K562 (cell line): ENCODE measurements around the gene TNIK. TPM values are rescaled to one million over a fixed set of nuclear protein-coding genes. Genes with fewer than 3 reads are reported as not detected.

ENCODE experiments used
- ATAC-seq: fragments of 200-7000 bp; cut with Tn5 transposase; 3 replicates; pipeline ENCODE4 v1.9.1; 2020; ENCODE audit warnings: moderate library complexity
- BruUV-seq: library from RNA; stranded (reverse); fragments of 400-500 nt; replicated peaks from 2 replicates; lab custom pipeline; 2021; lab: Mats Ljungman, UMichigan
- CTCF ChIA-PET: fragments of 300-600 bp; formaldehyde crosslinking; extraction: SDS; loops from one replicate; lab custom pipeline; 2021; ENCODE audit warnings: low intra/inter-chr PET ratio; lab: Yijun Ruan, JAX
- POLR2A ChIA-PET: fragments of 300-600, 350-650 bp; sonication (Branson Sonifier 250); formaldehyde crosslinking; extraction: SDS; loops from one replicate; lab custom pipeline; 2021; ENCODE audit warnings: antibody characterized with exemption, inconsistent platforms; lab: Yijun Ruan, JAX
- DNase-seq, 4 experiments: peaks; one replicate each; pipeline versions ENCODE4 v3.0.0 to v3.0.0-alpha.2; 2011 to 2018; ENCODE audit warnings: low spot score in 3 of 4, mixed read lengths in 3 of 4; ENCODE audit errors: extremely low read depth in 1 of 4
- FAIRE-seq: peaks from 2 replicates; lab custom pipeline; 2011; peaks lifted over from hg19 to GRCh38; lab: Jason Lieb, UNC
- H2AFZ ChIP-seq: 2 replicates; pipeline ENCODE4 v1.6.0; 2011; ENCODE audit warnings: low read depth, low read length, control low read depth, inconsistent platforms
- H3K27ac ChIP-seq: fragments of 200-600 bp; 3 replicates; pipeline ENCODE4 v1.8.0; 2011; ENCODE audit warnings: low read depth, mild to moderate bottlenecking, control low read depth, inconsistent platforms, low read length, moderate library complexity, mixed read lengths; ENCODE audit errors: extremely low read depth
- H3K27me3 ChIP-seq, 2 experiments: fragments of 300-600 bp in 1 of 2; 2 replicates in 1 of 2; 3 replicates in 1 of 2; pipeline versions ENCODE4 v1.6.0 to v1.8.0; 2011; ENCODE audit warnings: inconsistent platforms in 2 of 2, low read length in 2 of 2, mild to moderate bottlenecking in 1 of 2, mixed read lengths in 1 of 2, moderate library complexity in 1 of 2; ENCODE audit not compliant: control insufficient read depth in 2 of 2, insufficient read depth in 2 of 2
- H3K36me3 ChIP-seq: fragments of 300-600 bp; 3 replicates; pipeline ENCODE4 v1.8.0; 2011; ENCODE audit warnings: mild to moderate bottlenecking, low read length, inconsistent platforms; ENCODE audit not compliant: control insufficient read depth, insufficient read depth
- H3K4me1 ChIP-seq, 2 experiments: fragments of 200-600 bp in 1 of 2; replicated peaks in 1 of 2; 2 replicates in 1 of 2; 3 replicates in 1 of 2; pipeline versions ENCODE4 v1.5.1 to v1.8.0; 2011; ENCODE audit warnings: inconsistent platforms in 2 of 2, low read length in 2 of 2, mild to moderate bottlenecking in 1 of 2, mixed read lengths in 1 of 2, moderate library complexity in 1 of 2; ENCODE audit not compliant: control insufficient read depth in 2 of 2, insufficient read depth in 2 of 2
- H3K4me2 ChIP-seq: 2 replicates; pipeline ENCODE4 v1.6.1; 2011; ENCODE audit warnings: low read length, control low read depth, inconsistent platforms, mixed read lengths; ENCODE audit not compliant: insufficient read depth
- H3K4me3 ChIP-seq: fragments of 200-600 bp; sonication (generic), shearing (Covaris generic); 2 replicates; pipeline ENCODE4 v1.5.1; 2016; ENCODE audit warnings: control low read depth, inconsistent platforms
- H3K79me2 ChIP-seq: fragments of 200-600 bp; 3 replicates; pipeline ENCODE4 v1.8.0; 2011; ENCODE audit warnings: low read length, inconsistent platforms; ENCODE audit not compliant: control insufficient read depth, insufficient read depth
- H3K9ac ChIP-seq, 2 experiments: 2 replicates each; pipeline versions ENCODE4 v1.6.0 to v1.6.1; 2011; ENCODE audit warnings: low read depth in 2 of 2, low read length in 2 of 2, control low read depth in 1 of 2, inconsistent platforms in 1 of 2, mild to moderate bottlenecking in 1 of 2, mixed read lengths in 1 of 2; ENCODE audit not compliant: insufficient read depth in 1 of 2
- H3K9me1 ChIP-seq: one replicate; pipeline ENCODE4 v1.6.0; 2011; ENCODE audit warnings: inconsistent platforms, mild to moderate bottlenecking, low read length, moderate library complexity; ENCODE audit not compliant: control insufficient read depth, insufficient read depth
- H3K9me3 ChIP-seq: replicated peaks from 2 replicates; pipeline ENCODE4 v1.5.1; 2011; ENCODE audit warnings: low read depth, low read length, inconsistent platforms; ENCODE audit not compliant: control insufficient read depth, insufficient read depth
- H4K20me1 ChIP-seq: replicated peaks from 2 replicates; pipeline ENCODE4 v1.6.1; 2011; ENCODE audit warnings: low read length, inconsistent platforms, mixed read lengths; ENCODE audit not compliant: control insufficient read depth, insufficient read depth
- ELF4 ChIP-seq: fragments of 450-650 bp; formaldehyde crosslinking; IDR thresholded peaks from 2 replicates; pipeline ENCODE4 v1.4.0; 2022; ENCODE audit warnings: missing genetic modification characterization
- GTF2A2 ChIP-seq: IDR thresholded peaks from 2 replicates; pipeline ENCODE4 v1.6.1; 2016; ENCODE audit warnings: mild to moderate bottlenecking, missing genetic modification characterization, missing compliant biosample characterization
- NFIC ChIP-seq: fragments of 450-650 bp; IDR thresholded peaks from 2 replicates; pipeline ENCODE4 v1.6.1; 2017; ENCODE audit warnings: mild to moderate bottlenecking, inconsistent platforms
- NFIX ChIP-seq: fragments of 250-450 bp; sonication (Bioruptor Pico); IDR thresholded peaks from 2 replicates; pipeline ENCODE4 v1.4.0; 2020; ENCODE audit warnings: low read depth, mild to moderate bottlenecking, moderate library complexity
- RBM22 ChIP-seq: fragments of 200-400 bp; formaldehyde crosslinking; IDR thresholded peaks from 2 replicates; pipeline ENCODE4 v1.6.1; 2018; ENCODE audit warnings: low read length, low read depth; ENCODE audit not compliant: poor library complexity, severe bottlenecking
- ZNF696 ChIP-seq: fragments of 250-450 bp; sonication (Bioruptor Pico); conservative IDR thresholded peaks from 2 replicates; pipeline ENCODE4 v1.4.0; 2020; ENCODE audit warnings: mild to moderate bottlenecking, moderate library complexity
- ZNF707 ChIP-seq: fragments of 250-450 bp; sonication (Bioruptor Pico); conservative IDR thresholded peaks from 2 replicates; pipeline ENCODE4 v1.8.0; 2022; ENCODE audit warnings: inconsistent platforms, mild to moderate bottlenecking, moderate library complexity
- in situ Hi-C: fragments of 300-500 bp; cut with MboI; formaldehyde crosslinking; loops from 4 replicates; pipeline ENCODE4 v1.15.0; 2018; ENCODE audit warnings: inconsistent platforms, mixed read lengths
- intact Hi-C: fragments of 100-400 bp; cut with micrococcal nuclease; formaldehyde crosslinking; loops from 2 replicates; pipeline ENCODE4 v1.14.2; 2022
- polyA plus RNA-seq, 8 experiments: library from polyadenylated mRNA; depleted of rRNA in 4 of 8; stranded (reverse) in 5 of 8; unstranded in 3 of 8; fragments of >200 nt; fragmentation: Nextera tagmentation in 2 of 8; fragmentation: Illumina TruSeq in 1 of 8; extraction: Ambion mirVana in 2 of 8; extraction: Trizol in 1 of 8; gene quantifications; 2 replicates each; pipeline versions ENCODE4 v1.2.1 to v1.2.3, GENCODE V29; 2011 to 2014; ENCODE audit warnings: inconsistent platforms in 1 of 8, missing spikeins in 1 of 8
- total RNA-seq, 7 experiments: library from RNA; depleted of rRNA in 6 of 7; stranded (reverse); fragments of >200 nt in 6 of 7; fragmentation: Illumina TruSeq in 2 of 7; extraction: Trizol in 2 of 7; gene quantifications; 2 replicates each; pipeline versions ENCODE4 v1.2.1 to v1.2.3, GENCODE V29; 2011 to 2021; ENCODE audit warnings: low replicate concordance in 1 of 7

The TNIK gene
- total and polyA plus RNA-seq, 9 of the 15 experiments (the other 6 are each of a cell fraction or from before 2014, with no cell fraction given): 6.6 to 39.0 (median 24.7) TPM

GRCh38 chr3:171116824-171117395, 343.3 kb downstream of the TNIK start (continued):
- TF ChIP-seq RBM22 (no peak), ZNF707 (CRISPR knock-in tag) (no peak), ELF4 (CRISPR knock-in tag) (no peak), GTF2A2 (tag) (no peak)

GRCh38 chr3:171116365-171116764, 343.8 kb downstream of the TNIK start:
- Histone ChIP-seq H3K27ac (no peak overlapping the region), H3K9me3 (no peaks in the 10 kb centered on the region), H3K4me1 (no peaks in the 10 kb centered on the region), H3K36me3 (peaks cover 20% of the 10 kb centered on the region), H4K20me1 (no peaks in the 10 kb centered on the region), H3K79me2 (no peaks in the 10 kb centered on the region), H3K4me3 (no peak overlapping the region), H3K9ac (no peak overlapping the region), H3K27me3 (no peaks in the 10 kb centered on the region), H2AFZ (no peak overlapping the region), H3K4me2 (no peak overlapping the region), H3K9me1 (no peaks in the 10 kb centered on the region)
- ChIA-PET CTCF (no interaction called here), POLR2A (interaction anchor here (0.5 to 0.9 kb wide), 2 partner anchors 18 to 145 kb away, joined by 3 read pairs; no protein-coding TSS in a partner anchor)
- intact Hi-C loops: no loop called here
- TF ChIP-seq NFIC (peak; percentile 90), ZNF696 (CRISPR knock-in tag) (no peak), NFIX (CRISPR knock-in tag) (peak; percentile 67)
- DNase-seq (no peak), FAIRE-seq (no peak), ATAC-seq (no peak)
- in situ Hi-C loops: no loop called here
- no TSS peak for BruUV-seq
